GM21576 (cell line): ENCODE measurements around the gene CDK7.
"Not testable (repeated sequence)": the region's sequence is repeated elsewhere in the genome, so short reads cannot be mapped to it uniquely, and the experiment has no call there.

ENCODE experiments used
- ATAC-seq: cut with Tn5 transposase; IDR thresholded peaks from one replicate; pipeline ENCODE4 v1.9.1; 2021; ENCODE audit warnings: mild to moderate bottlenecking, moderate library complexity; ENCODE audit not compliant: unreplicated experiment

CDK7 gene

DNA sequence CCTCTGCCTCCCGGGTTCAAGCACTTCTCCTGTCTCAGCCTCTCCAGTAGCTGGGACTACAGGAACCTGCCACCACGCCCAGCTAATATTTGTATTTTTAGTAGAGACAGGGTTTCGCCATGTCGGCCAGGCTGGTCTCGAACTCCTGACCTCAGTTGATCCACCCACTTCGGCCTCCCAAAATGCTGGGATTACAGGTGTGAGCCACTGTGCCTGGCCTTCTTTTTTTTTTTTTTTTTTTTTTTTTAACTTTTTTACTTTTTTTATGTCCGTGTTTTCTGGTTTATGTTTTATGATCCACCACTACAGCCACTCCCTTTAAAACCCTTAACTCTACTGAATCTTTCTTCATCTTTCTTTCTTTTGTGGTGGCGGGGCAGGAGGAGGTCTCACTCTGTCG lies 2.0 kb downstream of the CDK7 start:
- ATAC-seq = not testable (repeated sequence)

- no peak for ATAC-seq
Observed at GRCh38 chr5:69237877-69238276, 3.2 kb downstream of the CDK7 start.

- ATAC-seq = no peak
Observed at GRCh38 chr5:69238760-69239251, 4.1 kb downstream of the CDK7 start.

GRCh38 chr5:69242215-69242927 lies 7.7 kb downstream of the CDK7 start:
- ATAC-seq = no peak

DNA sequence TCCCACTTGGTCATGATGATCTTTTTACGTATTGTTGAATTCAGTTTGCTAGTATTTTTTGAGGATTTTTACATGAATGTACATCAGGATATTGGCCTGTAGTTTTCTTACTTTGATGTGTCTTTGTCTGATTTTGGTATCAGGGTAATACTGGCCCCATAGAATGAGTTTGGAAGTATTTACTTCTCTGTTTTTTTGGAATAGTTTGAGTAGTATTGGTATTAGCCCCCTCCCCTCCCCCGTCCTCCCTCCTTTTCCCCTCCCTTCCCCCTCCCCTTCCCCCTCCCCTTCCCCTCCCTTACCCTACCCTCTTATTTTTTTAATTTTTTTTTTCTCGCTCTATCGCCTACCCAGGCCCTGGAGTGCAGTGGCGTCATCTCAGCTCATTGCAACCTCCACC lies 10.3 kb downstream of the CDK7 start:
- no peak for ATAC-seq

DNA sequence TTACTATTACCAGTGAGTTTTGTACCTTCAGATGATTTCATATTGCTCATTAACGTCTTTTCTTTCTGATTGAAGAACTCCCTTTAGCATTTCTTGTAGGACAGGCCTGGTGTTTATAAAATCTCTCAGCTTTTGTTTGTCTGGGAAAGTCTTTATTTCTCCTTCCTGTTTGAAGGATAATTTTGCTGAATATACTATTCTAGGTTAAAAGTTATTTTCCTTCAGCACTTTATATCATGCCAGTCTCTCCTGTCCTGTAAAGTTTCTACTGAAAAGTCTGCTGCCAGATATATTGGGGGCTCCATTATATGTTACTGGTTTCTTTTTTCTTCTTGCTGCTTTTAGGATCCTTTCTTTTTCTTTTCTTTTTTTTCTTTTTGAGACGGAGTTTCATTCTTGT lies 13.3 kb downstream of the CDK7 start:
- ATAC-seq = no peak

- no peak for ATAC-seq
Observed at GRCh38 chr5:69250593-69250992, 15.9 kb downstream of the CDK7 start.

- ATAC-seq = no peak
Observed at GRCh38 chr5:69252437-69252836, 17.8 kb downstream of the CDK7 start.

GRCh38 chr5:69255940-69256339 lies 21.3 kb downstream of the CDK7 start:
- ATAC-seq = not testable (repeated sequence)

DNA sequence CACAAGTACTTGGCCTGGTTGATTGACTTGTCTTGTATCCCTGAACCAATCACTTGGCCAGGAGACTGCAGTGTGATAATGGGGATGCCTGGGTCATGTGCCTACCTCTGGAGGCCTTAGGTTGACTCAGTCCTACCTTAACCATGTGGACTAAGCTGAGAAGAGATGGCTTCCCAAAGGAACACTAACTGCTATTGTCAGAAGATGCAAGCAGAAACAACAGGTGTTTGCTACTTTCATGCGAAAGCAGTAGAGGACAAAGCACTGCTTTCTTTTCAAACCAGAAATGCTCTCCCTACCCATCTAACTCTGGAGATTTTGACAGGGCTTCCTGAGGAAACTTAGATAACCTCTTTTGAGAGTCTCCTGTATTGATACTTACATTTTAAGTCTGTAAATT lies 22.9 kb downstream of the CDK7 start:
- no peak for ATAC-seq

- ATAC-seq = no peak
Observed at GRCh38 chr5:69261034-69261433, 26.3 kb downstream of the CDK7 start.

- no peak for ATAC-seq
Observed at GRCh38 chr5:69265931-69266330, 31.2 kb downstream of the CDK7 start.

DNA sequence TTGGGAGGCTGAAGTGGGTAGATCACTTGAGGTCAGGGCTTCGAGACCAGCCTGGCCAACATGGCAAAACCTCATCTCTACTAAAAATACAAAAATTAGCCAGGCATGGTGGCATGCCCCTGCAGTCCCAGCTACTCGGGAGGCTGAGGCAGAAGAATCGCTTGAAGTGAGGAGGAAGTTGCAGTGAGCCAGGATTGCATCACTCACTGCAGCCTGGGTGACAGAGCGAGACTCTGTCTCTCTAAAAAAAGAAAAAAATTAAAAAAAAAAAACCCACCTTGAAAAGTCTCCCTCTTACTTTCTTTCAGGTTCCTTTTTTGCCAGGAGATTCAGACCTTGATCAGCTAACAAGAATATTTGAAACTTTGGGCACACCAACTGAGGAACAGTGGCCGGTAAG lies 34.2 kb downstream of the CDK7 start:
- no peak for ATAC-seq

DNA sequence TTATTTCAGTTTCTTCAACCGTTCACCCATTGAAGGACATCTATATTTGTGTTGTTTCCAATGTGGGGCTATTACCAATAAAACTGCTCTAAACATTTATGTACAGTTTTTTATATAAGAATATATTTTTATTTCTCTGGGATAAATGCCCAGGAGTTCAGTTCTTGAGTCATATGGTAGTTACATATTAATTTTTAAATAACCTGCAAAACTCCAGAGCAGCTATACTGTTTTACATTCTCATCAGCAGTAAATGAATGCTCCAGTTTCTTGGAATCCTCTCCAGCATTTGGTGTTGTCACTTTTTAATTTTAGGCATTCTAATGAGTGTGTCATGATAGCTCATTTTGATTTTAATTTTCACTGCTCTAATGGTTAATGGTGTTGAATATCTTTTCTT lies 36.2 kb downstream of the CDK7 start:
- no peak for ATAC-seq

GRCh38 chr5:69271376-69271775 lies 36.7 kb downstream of the CDK7 start:
- no peak for ATAC-seq

DNA sequence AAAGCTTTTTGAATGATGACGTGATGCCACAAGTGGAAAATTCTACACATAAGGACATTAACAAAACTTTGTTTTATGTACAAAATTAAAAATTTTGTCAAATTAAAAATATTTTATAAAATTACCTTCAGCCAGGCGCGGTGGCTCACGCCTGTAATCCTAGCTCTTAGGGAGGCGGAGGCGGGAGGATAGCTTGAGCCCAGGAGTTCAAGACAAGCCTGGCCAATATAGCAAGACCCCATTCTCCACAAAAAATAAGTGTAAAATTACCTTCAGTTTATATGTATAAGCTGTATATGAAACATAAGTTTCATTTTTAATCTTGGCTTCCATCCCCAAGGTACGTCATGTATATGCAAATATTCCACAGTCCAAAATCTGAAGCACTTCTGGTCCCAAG lies 40.9 kb downstream of the CDK7 start:
- no peak for ATAC-seq

- ATAC-seq = no peak
Observed at GRCh38 chr5:69276422-69277174, 41.9 kb downstream of the CDK7 start.

DNA sequence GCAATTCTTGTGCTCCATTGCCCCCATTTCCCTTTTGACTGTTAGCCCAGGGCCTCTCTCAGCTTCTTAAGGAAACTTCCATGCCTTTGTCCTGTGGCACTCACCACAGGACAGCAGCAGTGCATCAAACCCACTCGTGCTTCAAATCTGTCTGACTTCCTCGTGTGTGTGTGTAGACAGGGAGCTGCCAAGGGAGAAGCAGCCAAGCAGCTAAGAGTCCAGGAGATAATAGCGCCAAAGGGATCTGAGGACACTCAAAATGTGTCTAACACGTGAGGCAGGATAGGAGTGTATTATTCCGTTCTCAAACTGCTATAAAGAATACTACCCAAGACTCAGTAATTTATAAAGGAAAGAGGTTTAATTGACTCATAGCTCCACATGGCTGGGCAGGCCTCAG lies 44.8 kb downstream of the CDK7 start:
- ATAC-seq = no peak

- ATAC-seq = no peak
Observed at GRCh38 chr5:69281114-69281513, 46.4 kb downstream of the CDK7 start.

GRCh38 chr5:69284203-69284602 lies 49.5 kb downstream of the CDK7 start:
- no peak for ATAC-seq

- ATAC-seq = no peak
Observed at GRCh38 chr5:69285448-69286116, 50.9 kb downstream of the CDK7 start.

DNA sequence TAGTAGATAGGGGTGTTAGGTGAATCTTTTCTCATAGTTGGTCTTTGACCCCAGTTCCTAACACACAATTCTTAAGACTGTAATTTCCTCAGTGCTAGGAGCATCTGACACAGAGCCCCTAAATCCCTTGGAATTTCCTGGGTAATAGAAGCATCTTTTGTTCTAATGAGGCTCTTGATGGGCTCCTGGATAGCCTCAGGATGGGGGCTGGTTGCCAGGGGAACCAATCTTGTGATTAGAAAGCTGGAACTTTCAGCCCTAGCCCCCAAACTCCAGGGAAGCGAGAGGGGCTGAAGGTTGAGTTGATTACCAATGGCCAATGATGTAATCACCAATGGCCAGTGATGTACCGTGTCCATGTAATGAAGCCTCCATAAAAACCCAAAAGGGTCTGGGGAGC lies 53.4 kb downstream of the CDK7 start:
- no peak for ATAC-seq
